Calu3 (cell line): ENCODE measurements around the gene SCIMP. TPM values are rescaled to one million over a fixed set of nuclear protein-coding genes. Genes with fewer than 3 reads are reported as not detected.

Source experiments
- BruUV-seq: library from RNA; stranded (reverse); fragments of 400-500 nt; replicated peaks from 2 replicates; lab custom pipeline; 2021; lab: Mats Ljungman, UMichigan
- CTCF ChIA-PET: fragments of 300-600 bp; sonication (Branson Sonifier 250); formaldehyde crosslinking; loops from one replicate; lab custom pipeline; 2022; ENCODE audit warnings: antibody characterized with exemption; lab: Charles Lee
- DNase-seq: peaks from one replicate; pipeline ENCODE4 v3.0.0; 2022
- H3K27ac Mint-ChIP-seq: one replicate; pipeline ENCODE4 v1.8.0; 2022; ENCODE audit warnings: mixed read lengths; ENCODE audit not compliant: unreplicated experiment
- H3K27me3 Mint-ChIP-seq: one replicate; pipeline ENCODE4 v1.8.0; 2022; ENCODE audit warnings: mixed read lengths; ENCODE audit not compliant: unreplicated experiment
- H3K36me3 Mint-ChIP-seq: one replicate; pipeline ENCODE4 v1.8.0; 2022; ENCODE audit warnings: mild to moderate bottlenecking, moderate library complexity, mixed read lengths; ENCODE audit not compliant: insufficient read depth, unreplicated experiment
- H3K4me1 Mint-ChIP-seq: one replicate; pipeline ENCODE4 v1.8.0; 2022; ENCODE audit warnings: mild to moderate bottlenecking, low read depth, mixed read lengths; ENCODE audit not compliant: unreplicated experiment
- H3K4me3 Mint-ChIP-seq: one replicate; pipeline ENCODE4 v1.8.0; 2022; ENCODE audit warnings: mild to moderate bottlenecking, low read depth, moderate library complexity, mixed read lengths; ENCODE audit not compliant: unreplicated experiment
- H3K9me3 Mint-ChIP-seq: one replicate; pipeline ENCODE4 v1.8.0; 2022; ENCODE audit warnings: low read depth, mixed read lengths; ENCODE audit not compliant: unreplicated experiment
- CTCF ChIP-seq: fragments of 200-600 bp; IDR thresholded peaks from one replicate; pipeline ENCODE4 v1.8.0; 2022; ENCODE audit warnings: antibody characterized with exemption; ENCODE audit not compliant: unreplicated experiment
- intact Hi-C: fragments of 100-400 bp; cut with micrococcal nuclease; formaldehyde crosslinking; loops from one replicate; pipeline ENCODE4 v1.10.0; 2022; ENCODE audit not compliant: unreplicated experiment
- total RNA-seq: library from RNA; stranded (reverse); gene quantifications from 2 replicates; pipeline ENCODE4 v1.2.3, GENCODE V29; 2022

Gene SCIMP
- total RNA-seq, 1 experiment from 2014 or later = not detected

GRCh38 chr17:5263441-5263840 is 28.8 kb upstream of the SCIMP start:
- Mint-ChIP-seq H3K9me3 (no peaks in the 10 kb centered on the region), H3K36me3 (no peaks in the 10 kb centered on the region), H3K4me3 (no peak overlapping the region), H3K27me3 (no peaks in the 10 kb centered on the region), H3K27ac (no peak overlapping the region), H3K4me1 (peaks cover 17% of the 10 kb centered on the region)
- no peak for DNase-seq
- intact Hi-C loops = no loop called here
- TF ChIP-seq CTCF = no peak
- CTCF ChIA-PET = interaction anchor here (1.4 kb wide), 1 partner anchor 296 kb away, joined by 3 read pairs; no protein-coding TSS in a partner anchor
- no TSS peak for BruUV-seq

- Mint-ChIP-seq H3K4me3 (no peak overlapping the region), H3K27me3 (no peaks in the 10 kb centered on the region), H3K36me3 (no peaks in the 10 kb centered on the region), H3K9me3 (no peaks in the 10 kb centered on the region), H3K27ac (no peak overlapping the region), H3K4me1 (peaks cover 17% of the 10 kb centered on the region)
- no peak for DNase-seq
- TF ChIP-seq CTCF = no peak
- no TSS peak for BruUV-seq
- intact Hi-C loops = no loop called here
- CTCF ChIA-PET = interaction anchor here (1.4 to 1.6 kb wide), 2 partner anchors 19 to 295 kb away, joined by 3 read pairs; partner anchors contain the start of gene RABEP1
These were observed 27.8 kb upstream of the SCIMP start for GRCh38 chr17:5262416-5262991.

- Mint-ChIP-seq H3K4me1 (peaks cover 17% of the 10 kb centered on the region), H3K36me3 (no peaks in the 10 kb centered on the region), H3K27me3 (no peaks in the 10 kb centered on the region), H3K4me3 (no peak overlapping the region), H3K9me3 (no peaks in the 10 kb centered on the region), H3K27ac (no peak overlapping the region)
- no peak for TF ChIP-seq CTCF
- intact Hi-C loops = no loop called here
- BruUV-seq = no TSS peak
- CTCF ChIA-PET = interaction anchor here (0.7 kb wide), 1 partner anchor 226 kb away, joined by 3 read pairs; the partner anchor contains the start of gene SLC52A1
- peak; percentile 21 for DNase-seq
These were observed 25.9 kb upstream of the SCIMP start for GRCh38 chr17:5260542-5260941.

GRCh38 chr17:5257124-5257523 is 22.5 kb upstream of the SCIMP start:
- no peak overlapping the region for H3K4me3 Mint-ChIP-seq

More at GRCh38 chr17:5257124-5257523, 22.5 kb upstream of the SCIMP start:
- Mint-ChIP-seq H3K27me3 (no peaks in the 10 kb centered on the region), H3K36me3 (no peaks in the 10 kb centered on the region), H3K9me3 (no peaks in the 10 kb centered on the region), H3K27ac (no peak overlapping the region), H3K4me1 (peaks cover 6% of the 10 kb centered on the region)
- no peak for TF ChIP-seq CTCF
- no peak for DNase-seq
- no TSS peak for BruUV-seq
- CTCF ChIA-PET = no interaction called here
- intact Hi-C loops = no loop called here
